WTC11 (cell line): ENCODE measurements around the gene GRIK5. TPM values are rescaled to one million over a fixed set of nuclear protein-coding genes. Genes with fewer than 3 reads are reported as not detected.
"Not testable (repeated sequence)": the region's sequence is repeated elsewhere in the genome, so short reads cannot be mapped to it uniquely, and the experiment has no call there.

ENCODE experiments used
- ATAC-seq: fragments of 200-7000 bp; cut with Tn5 transposase; 2 replicates; pipeline ENCODE4 v1.10.0; 2021; ENCODE audit warnings: mild to moderate bottlenecking, moderate library complexity
- CTCF ChIA-PET: fragments of 300-600 bp; sonication (Branson Sonifier 250); formaldehyde crosslinking; loops from one replicate; lab custom pipeline; 2021; ENCODE audit warnings: antibody characterized with exemption; lab: Charles Lee
- POLR2A ChIA-PET: fragments of 350-600 bp; sonication (Branson Sonifier 250); formaldehyde crosslinking; loops from one replicate; lab custom pipeline; 2021; ENCODE audit warnings: antibody characterized with exemption; lab: Charles Lee
- DNase-seq: peaks from one replicate; pipeline ENCODE4 v3.0.0; 2021; ENCODE audit warnings: low spot score
- H3K27ac Mint-ChIP-seq: 2 replicates; pipeline ENCODE4 v1.8.0; 2021; ENCODE audit warnings: mixed read lengths
- H3K27me3 Mint-ChIP-seq: 2 replicates; pipeline ENCODE4 v1.8.0; 2021; ENCODE audit warnings: low read depth, mild to moderate bottlenecking, moderate library complexity, mixed read lengths
- H3K36me3 Mint-ChIP-seq: 2 replicates; pipeline ENCODE4 v1.8.0; 2021; ENCODE audit warnings: mixed read lengths
- H3K4me1 Mint-ChIP-seq: 2 replicates; pipeline ENCODE4 v1.8.0; 2022; ENCODE audit warnings: mixed read lengths
- H3K4me3 Mint-ChIP-seq: 2 replicates; pipeline ENCODE4 v1.8.0; 2021; ENCODE audit warnings: mild to moderate bottlenecking, moderate library complexity, mixed read lengths
- H3K9me3 Mint-ChIP-seq: 2 replicates; pipeline ENCODE4 v1.8.0; 2021; ENCODE audit warnings: mixed read lengths
- ATF1 ChIP-seq: sonication (generic); formaldehyde crosslinking; IDR thresholded peaks from 2 replicates; pipeline ENCODE4 v1.8.1; 2023; ENCODE audit warnings: mild to moderate bottlenecking, moderate library complexity, missing genetic modification reagents
- CREM ChIP-seq: sonication (generic); formaldehyde crosslinking; IDR thresholded peaks from 2 replicates; pipeline ENCODE4 v1.8.1; 2022; ENCODE audit warnings: mild to moderate bottlenecking, missing genetic modification reagents, moderate library complexity
- CTCF ChIP-seq: fragments of 200-600 bp; IDR thresholded peaks from 2 replicates; pipeline ENCODE4 v1.8.0; 2022; ENCODE audit warnings: antibody characterized with exemption
- FOXK1 ChIP-seq: sonication (generic); formaldehyde crosslinking; IDR thresholded peaks from 2 replicates; pipeline ENCODE4 v1.8.0; 2022; ENCODE audit warnings: mild to moderate bottlenecking, moderate library complexity, missing genetic modification reagents
- FOXP1 ChIP-seq: sonication (generic); formaldehyde crosslinking; IDR thresholded peaks from 2 replicates; pipeline ENCODE4 v1.8.0; 2022; ENCODE audit warnings: missing genetic modification reagents, mild to moderate bottlenecking, moderate library complexity, borderline replicate concordance
- HMGA2 ChIP-seq: fragments of 250-450 bp; sonication (Bioruptor Pico); IDR thresholded peaks from 2 replicates; pipeline ENCODE4 v1.4.0; 2021; ENCODE audit warnings: mild to moderate bottlenecking, moderate library complexity
- IRF2 ChIP-seq: sonication (generic); formaldehyde crosslinking; IDR thresholded peaks from 2 replicates; pipeline ENCODE4 v1.8.0; 2022; ENCODE audit warnings: low read depth, missing genetic modification reagents, borderline replicate concordance
- JUN ChIP-seq: sonication (generic); formaldehyde crosslinking; IDR thresholded peaks from 2 replicates; pipeline ENCODE4 v1.8.0; 2023; ENCODE audit warnings: mild to moderate bottlenecking, missing genetic modification reagents
- KAT7 ChIP-seq: sonication (generic); formaldehyde crosslinking; IDR thresholded peaks from 2 replicates; pipeline ENCODE4 v1.8.1; 2023; ENCODE audit warnings: missing genetic modification reagents, mild to moderate bottlenecking, borderline replicate concordance
- MXD4 ChIP-seq: fragments of 250-450 bp; sonication (Bioruptor Pico); IDR thresholded peaks from 2 replicates; pipeline ENCODE4 v1.8.0; 2021; ENCODE audit warnings: mild to moderate bottlenecking, moderate library complexity, borderline replicate concordance
- SMAD4 ChIP-seq: sonication (generic); formaldehyde crosslinking; IDR thresholded peaks from 2 replicates; pipeline ENCODE4 v1.8.0; 2022; ENCODE audit warnings: mild to moderate bottlenecking, missing genetic modification reagents
- TEAD4 ChIP-seq: sonication (generic); formaldehyde crosslinking; IDR thresholded peaks from 2 replicates; pipeline ENCODE4 v1.8.0; 2022; ENCODE audit warnings: mild to moderate bottlenecking, missing genetic modification reagents
- ZMAT4 ChIP-seq: fragments of 250-450 bp; sonication (Bioruptor Pico); IDR thresholded peaks from 2 replicates; pipeline ENCODE4 v1.9.0; 2021; ENCODE audit warnings: mild to moderate bottlenecking
- total RNA-seq: library from RNA; stranded (reverse); gene quantifications from 3 replicates; pipeline ENCODE4 v1.2.3, GENCODE V29; 2021
- TF ChIP-seq, protein P1 (sequence below): sonication (generic); formaldehyde crosslinking; IDR thresholded peaks from 2 replicates; pipeline ENCODE4 v1.8.1; 2023; ENCODE audit warnings: mild to moderate bottlenecking, missing genetic modification reagents
- TF ChIP-seq, protein P2 (sequence below): fragments of 250-450 bp; sonication (Bioruptor Pico); IDR thresholded peaks from 2 replicates; pipeline ENCODE4 v1.9.0; 2021; ENCODE audit warnings: mild to moderate bottlenecking

The GRIK5 gene
- total RNA-seq, 1 experiment from 2014 or later: 52.3 TPM

DNA sequence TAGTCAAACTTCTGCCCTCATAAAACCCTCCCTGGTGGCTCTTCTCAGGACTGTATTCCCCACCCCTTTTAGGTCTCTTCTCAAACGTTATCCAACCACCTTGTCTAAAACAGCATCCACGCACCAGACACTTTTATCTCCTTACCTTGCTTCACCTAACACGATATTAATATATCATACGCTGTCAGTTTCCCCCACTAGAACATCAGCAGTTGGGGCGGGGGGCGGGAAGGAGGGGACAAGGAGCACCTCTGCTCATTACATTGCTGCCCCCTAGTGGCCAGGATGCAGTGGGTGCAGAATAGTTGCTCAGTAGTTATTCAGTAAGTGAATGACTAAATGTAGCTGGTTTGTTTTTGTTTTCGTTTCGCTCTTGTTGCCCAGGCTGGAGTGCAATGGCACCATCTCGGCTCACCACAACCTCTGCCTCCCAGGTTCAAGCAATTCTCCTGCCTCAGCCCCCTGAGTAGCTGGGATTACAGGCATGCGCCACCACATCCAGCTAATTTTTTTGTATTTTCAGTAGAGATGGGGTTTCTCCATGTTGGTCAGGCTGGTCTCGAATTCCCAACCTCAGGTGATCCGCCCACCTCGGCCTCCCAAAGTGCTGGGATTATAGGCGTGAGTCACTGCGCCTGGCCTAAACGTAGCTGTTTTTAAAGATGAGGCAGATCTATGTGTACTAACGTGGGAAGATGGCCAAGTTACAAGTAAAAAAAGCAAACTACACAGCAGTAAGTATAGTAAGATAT, 35.2 kb downstream of the GRIK5 start:
- H3K9me3 Mint-ChIP-seq, H3K27me3 Mint-ChIP-seq: not testable (repeated sequence)
- peak; percentile 93 for TF ChIP-seq CTCF
- peak; percentile 72 for DNase-seq
- POLR2A ChIA-PET: interaction anchor here (0.8 kb wide), 1 partner anchor 75 kb away, joined by 3 read pairs; the partner anchor contains the start of gene RABAC1
- H3K36me3 Mint-ChIP-seq: peaks cover 31% of the 10 kb centered on the region
- ATAC-seq: peak; percentile 75
- CTCF ChIA-PET: interaction anchor here (0.5 to 1.9 kb wide), 57 partner anchors 8 to 1462 kb away, joined by 3 to 50 read pairs (median 5); partner anchors contain the start of genes ERF, ERFL, GRIK5 and RABAC1
- peak overlapping the region; percentile 91 for H3K27ac Mint-ChIP-seq
- peaks cover 40% of the 10 kb centered on the region for H3K4me1 Mint-ChIP-seq
- peak overlapping the region; percentile 55 for H3K4me3 Mint-ChIP-seq

GRCh38 chr19:42033413-42033812, 36.6 kb downstream of the GRIK5 start:
- ChIA-PET POLR2A (no interaction called here), CTCF (interaction anchor here (1.7 to 1.9 kb wide), 2 partner anchors 12 to 34 kb away, joined by 15 to 19 read pairs; no protein-coding TSS in a partner anchor)
- Mint-ChIP-seq H3K9me3 (no peaks in the 10 kb centered on the region), H3K4me1 (peaks cover 47% of the 10 kb centered on the region), H3K36me3 (peaks cover 25% of the 10 kb centered on the region), H3K4me3 (no peak overlapping the region), H3K27ac (no peak overlapping the region), H3K27me3 (no peaks in the 10 kb centered on the region)
- ATAC-seq (no peak), DNase-seq (no peak)
- no peak for TF ChIP-seq MXD4 (CRISPR knock-in tag)
- TF ChIP-seq, protein P1, sequence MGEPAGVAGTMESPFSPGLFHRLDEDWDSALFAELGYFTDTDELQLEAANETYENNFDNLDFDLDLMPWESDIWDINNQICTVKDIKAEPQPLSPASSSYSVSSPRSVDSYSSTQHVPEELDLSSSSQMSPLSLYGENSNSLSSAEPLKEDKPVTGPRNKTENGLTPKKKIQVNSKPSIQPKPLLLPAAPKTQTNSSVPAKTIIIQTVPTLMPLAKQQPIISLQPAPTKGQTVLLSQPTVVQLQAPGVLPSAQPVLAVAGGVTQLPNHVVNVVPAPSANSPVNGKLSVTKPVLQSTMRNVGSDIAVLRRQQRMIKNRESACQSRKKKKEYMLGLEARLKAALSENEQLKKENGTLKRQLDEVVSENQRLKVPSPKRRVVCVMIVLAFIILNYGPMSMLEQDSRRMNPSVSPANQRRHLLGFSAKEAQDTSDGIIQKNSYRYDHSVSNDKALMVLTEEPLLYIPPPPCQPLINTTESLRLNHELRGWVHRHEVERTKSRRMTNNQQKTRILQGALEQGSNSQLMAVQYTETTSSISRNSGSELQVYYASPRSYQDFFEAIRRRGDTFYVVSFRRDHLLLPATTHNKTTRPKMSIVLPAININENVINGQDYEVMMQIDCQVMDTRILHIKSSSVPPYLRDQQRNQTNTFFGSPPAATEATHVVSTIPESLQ (CRISPR knock-in tag): no peak
- TF ChIP-seq, protein P2, sequence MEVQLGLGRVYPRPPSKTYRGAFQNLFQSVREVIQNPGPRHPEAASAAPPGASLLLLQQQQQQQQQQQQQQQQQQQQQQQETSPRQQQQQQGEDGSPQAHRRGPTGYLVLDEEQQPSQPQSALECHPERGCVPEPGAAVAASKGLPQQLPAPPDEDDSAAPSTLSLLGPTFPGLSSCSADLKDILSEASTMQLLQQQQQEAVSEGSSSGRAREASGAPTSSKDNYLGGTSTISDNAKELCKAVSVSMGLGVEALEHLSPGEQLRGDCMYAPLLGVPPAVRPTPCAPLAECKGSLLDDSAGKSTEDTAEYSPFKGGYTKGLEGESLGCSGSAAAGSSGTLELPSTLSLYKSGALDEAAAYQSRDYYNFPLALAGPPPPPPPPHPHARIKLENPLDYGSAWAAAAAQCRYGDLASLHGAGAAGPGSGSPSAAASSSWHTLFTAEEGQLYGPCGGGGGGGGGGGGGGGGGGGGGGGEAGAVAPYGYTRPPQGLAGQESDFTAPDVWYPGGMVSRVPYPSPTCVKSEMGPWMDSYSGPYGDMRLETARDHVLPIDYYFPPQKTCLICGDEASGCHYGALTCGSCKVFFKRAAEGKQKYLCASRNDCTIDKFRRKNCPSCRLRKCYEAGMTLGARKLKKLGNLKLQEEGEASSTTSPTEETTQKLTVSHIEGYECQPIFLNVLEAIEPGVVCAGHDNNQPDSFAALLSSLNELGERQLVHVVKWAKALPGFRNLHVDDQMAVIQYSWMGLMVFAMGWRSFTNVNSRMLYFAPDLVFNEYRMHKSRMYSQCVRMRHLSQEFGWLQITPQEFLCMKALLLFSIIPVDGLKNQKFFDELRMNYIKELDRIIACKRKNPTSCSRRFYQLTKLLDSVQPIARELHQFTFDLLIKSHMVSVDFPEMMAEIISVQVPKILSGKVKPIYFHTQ: no peak
- TF ChIP-seq JUN: no peak
- no peak for TF ChIP-seq ATF1
- TF ChIP-seq TEAD4 (CRISPR knock-in tag): no peak
- TF ChIP-seq FOXK1 (CRISPR knock-in tag): no peak
- no peak for TF ChIP-seq IRF2 (CRISPR knock-in tag)
- TF ChIP-seq FOXP1: no peak
- TF ChIP-seq HMGA2 (CRISPR knock-in tag): no peak

DNA sequence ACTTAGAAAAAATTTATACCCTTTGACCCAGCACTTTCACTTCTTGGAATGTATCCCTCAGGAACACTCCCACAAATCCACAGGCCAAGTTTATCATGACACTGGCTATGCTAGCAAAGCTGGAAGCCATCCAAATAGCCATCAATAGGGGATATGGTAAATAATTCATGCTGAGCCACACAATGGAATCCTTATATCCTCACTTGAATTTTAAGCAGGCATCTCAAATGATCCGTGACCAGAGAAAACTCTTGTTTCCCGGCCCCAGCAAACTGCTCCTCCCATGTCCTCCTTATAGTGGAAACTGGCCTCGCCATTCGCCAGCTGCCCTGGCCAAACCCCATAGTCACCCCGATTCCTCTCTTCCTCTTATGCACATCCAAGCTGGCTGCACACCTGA, 37.6 kb downstream of the GRIK5 start:
- no peak for TF ChIP-seq KAT7 (CRISPR knock-in tag)
- peak; percentile 81; the same call in 1 of the 2 replicates for TF ChIP-seq ZMAT4
- no peak for TF ChIP-seq CREM (CRISPR knock-in tag)
- TF ChIP-seq SMAD4 (CRISPR knock-in tag): no peak
- Mint-ChIP-seq H3K4me1 (peaks cover 49% of the 10 kb centered on the region), H3K9me3 (no peaks in the 10 kb centered on the region), H3K4me3 (no peak overlapping the region), H3K27ac (peak overlapping the region; percentile 82), H3K36me3 (peaks cover 18% of the 10 kb centered on the region; the same call in 1 of the 2 replicates), H3K27me3 (no peaks in the 10 kb centered on the region)
- ChIA-PET POLR2A (no interaction called here), CTCF (interaction anchor here (0.6 to 1.3 kb wide), 2 partner anchors 9 to 226 kb away, joined by 4 to 5 read pairs; no protein-coding TSS in a partner anchor)
- ATAC-seq (peak; percentile 51), DNase-seq (peak; percentile 37)
